ENCODE measurements around the gene FAM120A. TPM values are rescaled to one million over a fixed set of nuclear protein-coding genes. Genes with fewer than 3 reads are reported as not detected.
A peak's percentile ranks its signal among the peaks of the same experiment; 100 is the strongest.

FAM120A gene
- total RNA-seq, 2 donors from 2014 or later, result 86.3 to 90.6 TPM

GRCh38 chr9:93500571-93501298 lies 49.2 kb downstream of the FAM120A start:
- no peak for DNase-seq (ENCODE audit: low spot score)
- Histone ChIP-seq H3K27ac (peak overlapping the region; percentile 12 to 28), H3K27me3 (replicated peaks; ENCODE audit: insufficient read depth) (no peaks in the 10 kb centered on the region), H3K36me3 (peaks cover 0 to 4% of the 10 kb centered on the region in 2 donors), H3K4me3 (no peak overlapping the region), H3K4me1 (replicated peaks) (no peaks in the 10 kb centered on the region), H3K9me3 (no peaks in the 10 kb centered on the region)
- intact Hi-C loops (cut with DNase I), result no loop called here
- TF ChIP-seq CTCF (IDR thresholded peaks at IDR 0.05) (no peak), POLR2AphosphoS5 (IDR thresholded peaks at IDR 0.05) (no peak), POLR2A (IDR thresholded peaks at IDR 0.05) (no peak)
- 90% methylated on average over 4 of the region's 4 CpGs for WGBS

GRCh38 chr9:93501406-93501805 lies 49.9 kb downstream of the FAM120A start:
- intact Hi-C loops (cut with DNase I), result no loop called here
- WGBS, result 37% methylated on average over 4 of the region's 4 CpGs

GRCh38 chr9:93503381-93503780 lies 51.9 kb downstream of the FAM120A start:
- WGBS, result 96% methylated on average over 4 of the region's 4 CpGs
- TF ChIP-seq CTCF (IDR thresholded peaks at IDR 0.05), result no peak
- TF ChIP-seq POLR2A (IDR thresholded peaks at IDR 0.05), result no peak
- no peak for TF ChIP-seq POLR2AphosphoS5 (IDR thresholded peaks at IDR 0.05)
- Histone ChIP-seq H3K9me3 (no peaks in the 10 kb centered on the region), H3K27ac (no peak overlapping the region), H3K27me3 (replicated peaks; ENCODE audit: insufficient read depth) (no peaks in the 10 kb centered on the region), H3K36me3 (peaks cover 0 to 4% of the 10 kb centered on the region in 2 donors), H3K4me1 (replicated peaks) (no peaks in the 10 kb centered on the region), H3K4me3 (no peak overlapping the region)
- intact Hi-C loops (cut with DNase I), result no loop called here
- DNase-seq (ENCODE audit: low spot score), result no peak

More at GRCh38 chr9:93501406-93501805, 49.9 kb downstream of the FAM120A start:
- TF ChIP-seq POLR2A (IDR thresholded peaks at IDR 0.05) (no peak), POLR2AphosphoS5 (IDR thresholded peaks at IDR 0.05) (no peak), CTCF (IDR thresholded peaks at IDR 0.05) (no peak)
- Histone ChIP-seq H3K9me3 (no peaks in the 10 kb centered on the region), H3K4me1 (replicated peaks) (no peaks in the 10 kb centered on the region), H3K36me3 (peaks cover 0 to 4% of the 10 kb centered on the region in 2 donors), H3K4me3 (no peak overlapping the region), H3K27ac (peak overlapping the region; percentile 12 to 28), H3K27me3 (replicated peaks; ENCODE audit: insufficient read depth) (no peaks in the 10 kb centered on the region)
- DNase-seq (ENCODE audit: low spot score), result no peak

- intact Hi-C loops (cut with DNase I), result no loop called here
- Histone ChIP-seq H3K4me3 (no peak overlapping the region), H3K27ac (no peak overlapping the region), H3K9me3 (no peaks in the 10 kb centered on the region), H3K36me3 (no peaks in the 10 kb centered on the region), H3K27me3 (replicated peaks; ENCODE audit: insufficient read depth) (no peaks in the 10 kb centered on the region), H3K4me1 (replicated peaks) (no peaks in the 10 kb centered on the region)
- DNase-seq (ENCODE audit: low spot score), result no peak
- TF ChIP-seq CTCF (IDR thresholded peaks at IDR 0.05) (no peak), POLR2AphosphoS5 (IDR thresholded peaks at IDR 0.05) (no peak), POLR2A (IDR thresholded peaks at IDR 0.05) (no peak)
- WGBS, result 51% methylated on average over 4 of the region's 4 CpGs
These were observed 54.2 kb downstream of the FAM120A start for GRCh38 chr9:93505541-93506132.

GRCh38 chr9:93507768-93508167 lies 56.3 kb downstream of the FAM120A start:
- no peak for DNase-seq (ENCODE audit: low spot score)
- WGBS, result 91% methylated on average over 2 of the region's 2 CpGs
- Histone ChIP-seq H3K36me3 (no peaks in the 10 kb centered on the region), H3K27me3 (replicated peaks; ENCODE audit: insufficient read depth) (no peaks in the 10 kb centered on the region), H3K9me3 (no peaks in the 10 kb centered on the region), H3K27ac (no peak overlapping the region), H3K4me1 (replicated peaks) (no peaks in the 10 kb centered on the region), H3K4me3 (no peak overlapping the region)
- TF ChIP-seq POLR2A (IDR thresholded peaks at IDR 0.05), result no peak
- intact Hi-C loops (cut with DNase I), result no loop called here

Data from prostate gland (tissue), 2 donors.